Upper lobe of left lung (tissue), 6 donors: Measurements from ENCODE around the gene CCDC185. TPM values are rescaled to one million over a fixed set of nuclear protein-coding genes. Genes with fewer than 3 reads are reported as not detected.

ENCODE experiments used
- ATAC-seq, 2 donors: fragments of 200-7000 bp; cut with Tn5 transposase; one replicate each; pipeline ENCODE4 v1.9.1; 2022; ENCODE audit warnings: mild to moderate bottlenecking in 2 of 2, moderate library complexity in 2 of 2; ENCODE audit not compliant: low FRiP score in 2 of 2
- DNase-seq, 2 donors: peaks; one replicate each; pipeline ENCODE4 v3.0.0-alpha.2; 2019 to 2020
- H3K27ac ChIP-seq, 4 donors: fragments of 200-600 bp; sonication (generic); one replicate each; pipeline ENCODE4 v1.5.1; 2016 to 2019
- H3K27me3 ChIP-seq, 4 donors: fragments of 200-600 bp; sonication (generic); one replicate each; pipeline ENCODE4 v1.5.1; 2017 to 2019
- H3K36me3 ChIP-seq, 4 donors: fragments of 200-600 bp; sonication (generic); one replicate each; pipeline ENCODE4 v1.5.1; 2016 to 2019
- H3K4me1 ChIP-seq, 4 donors: fragments of 200-600 bp; sonication (generic); one replicate each; pipeline ENCODE4 v1.5.1; 2018 to 2019
- H3K4me3 ChIP-seq, 4 donors: fragments of 200-600 bp; sonication (generic); one replicate each; pipeline ENCODE4 v1.5.1; 2017 to 2019; ENCODE audit warnings: mild to moderate bottlenecking in 2 of 4, moderate library complexity in 1 of 4
- H3K9me3 ChIP-seq, 4 donors: fragments of 200-600 bp; sonication (generic); one replicate each; pipeline ENCODE4 v1.5.1; 2018 to 2019
- CTCF ChIP-seq, 6 experiments: fragments of 450-650 bp in 4 of 6; fragments of 200-600 bp in 2 of 6; sonication (generic) in 2 of 6; IDR thresholded peaks; one replicate each; pipeline ENCODE4 v1.5.1; 2016 to 2019; ENCODE audit warnings: antibody characterized with exemption in 6 of 6
- EP300 ChIP-seq, 4 donors: sonication (generic); formaldehyde crosslinking; IDR thresholded peaks; one replicate each; pipeline ENCODE4 v1.5.1; 2017; ENCODE audit warnings: antibody characterized with exemption in 4 of 4, control low read depth in 2 of 4
- POLR2A ChIP-seq, 4 donors: fragments of 450-650 bp; IDR thresholded peaks; one replicate each; pipeline ENCODE4 v1.5.1; 2016 to 2017; ENCODE audit warnings: antibody characterized with exemption in 4 of 4, mild to moderate bottlenecking in 2 of 4
- POLR2AphosphoS5 ChIP-seq, 2 donors: sonication (generic); formaldehyde crosslinking; IDR thresholded peaks; one replicate each; pipeline ENCODE4 v1.5.1; 2017; ENCODE audit warnings: antibody characterized with exemption in 2 of 2
- WGBS, 2 donors: methylation state at CpG; one replicate each; pipeline ENCODE4 v1.1.5; 2017 to 2018; 5-methylcytosine and 5-hydroxymethylcytosine counted together
- total RNA-seq, 6 donors: library from RNA; depleted of rRNA in 4 of 6; stranded (reverse); fragments of >200 nt in 4 of 6; gene quantifications; one replicate each; pipeline versions ENCODE4 v1.1.0 to v1.2.1, GENCODE V29; 2016 to 2021
- donor health status: DM: no; HTN: no; CAD: no; lungs with moderate emphysema.
- donor health status: DM: no; HTN: yes; CAD: no; lungs with severe emphysema.

Gene CCDC185
- total RNA-seq, 6 donors from 2014 or later = not detected

- H3K27me3 ChIP-seq = no peaks in the 10 kb centered on the region
- DNase-seq (no peak), ATAC-seq (no peak)
- TF ChIP-seq POLR2AphosphoS5 (IDR thresholded peaks at IDR 0.05) = no peak
- no peak for TF ChIP-seq CTCF (IDR thresholded peaks at IDR 0.05)
- TF ChIP-seq EP300 (IDR thresholded peaks at IDR 0.05) = no peak
- no peak for TF ChIP-seq POLR2A (IDR thresholded peaks at IDR 0.05)
- no peak overlapping the region for H3K27ac ChIP-seq
- H3K4me1 ChIP-seq = no peaks in the 10 kb centered on the region
- H3K36me3 ChIP-seq = no peaks in the 10 kb centered on the region
- H3K4me3 ChIP-seq = no peak overlapping the region
- no peaks in the 10 kb centered on the region for H3K9me3 ChIP-seq
- WGBS, 2 donors = 80 to 84% methylated on average over 3 of the region's 3 CpGs
These were observed 12.3 kb downstream of the CCDC185 start for GRCh38 chr1:223405507-223405906.

GRCh38 chr1:223410036-223410435 lies 16.8 kb downstream of the CCDC185 start:
- Histone ChIP-seq H3K36me3 (no peaks in the 10 kb centered on the region), H3K4me1 (no peaks in the 10 kb centered on the region), H3K27ac (no peak overlapping the region), H3K27me3 (no peaks in the 10 kb centered on the region), H3K4me3 (no peak overlapping the region), H3K9me3 (no peaks in the 10 kb centered on the region)
- DNase-seq (no peak), ATAC-seq (no peak)
- no peak for TF ChIP-seq CTCF (IDR thresholded peaks at IDR 0.05)
- no peak for TF ChIP-seq POLR2AphosphoS5 (IDR thresholded peaks at IDR 0.05)
- TF ChIP-seq EP300 (IDR thresholded peaks at IDR 0.05) = no peak

- no peak for DNase-seq
- Histone ChIP-seq H3K4me3 (no peak overlapping the region), H3K27ac (no peak overlapping the region), H3K4me1 (no peaks in the 10 kb centered on the region), H3K9me3 (no peaks in the 10 kb centered on the region), H3K36me3 (no peaks in the 10 kb centered on the region), H3K27me3 (no peaks in the 10 kb centered on the region)
- TF ChIP-seq POLR2AphosphoS5 (IDR thresholded peaks at IDR 0.05) (no peak), POLR2A (IDR thresholded peaks at IDR 0.05) (no peak), CTCF (IDR thresholded peaks at IDR 0.05) (no peak), EP300 (IDR thresholded peaks at IDR 0.05) (no peak)
- ATAC-seq = peak in 1 of 2 donors; percentile 61
- WGBS, 2 donors = 39 to 49% methylated on average over 2 of the region's 2 CpGs
These were observed 18.1 kb downstream of the CCDC185 start for GRCh38 chr1:223411309-223411708.

- no peak for DNase-seq
- no peaks in the 10 kb centered on the region for H3K36me3 ChIP-seq
- no peak for ATAC-seq
- no peaks in the 10 kb centered on the region for H3K9me3 ChIP-seq
- no peak overlapping the region for H3K4me3 ChIP-seq
- no peaks in the 10 kb centered on the region for H3K27me3 ChIP-seq
- H3K27ac ChIP-seq = no peak overlapping the region
- no peaks in the 10 kb centered on the region for H3K4me1 ChIP-seq
- TF ChIP-seq CTCF (IDR thresholded peaks at IDR 0.05) (no peak), POLR2AphosphoS5 (IDR thresholded peaks at IDR 0.05) (no peak), EP300 (IDR thresholded peaks at IDR 0.05) (no peak), POLR2A (IDR thresholded peaks at IDR 0.05) (no peak)
These were observed 18.5 kb downstream of the CCDC185 start for GRCh38 chr1:223411710-223412109.

- Histone ChIP-seq H3K27ac (no peak overlapping the region), H3K9me3 (no peaks in the 10 kb centered on the region), H3K36me3 (no peaks in the 10 kb centered on the region), H3K27me3 (no peaks in the 10 kb centered on the region), H3K4me1 (no peaks in the 10 kb centered on the region), H3K4me3 (no peak overlapping the region)
- DNase-seq (no peak), ATAC-seq (peak in 1 of 2 donors; percentile 44)
- no peak for TF ChIP-seq POLR2AphosphoS5 (IDR thresholded peaks at IDR 0.05)
- TF ChIP-seq EP300 (IDR thresholded peaks at IDR 0.05) = no peak
- TF ChIP-seq CTCF (IDR thresholded peaks at IDR 0.05) = no peak
- TF ChIP-seq POLR2A (IDR thresholded peaks at IDR 0.05) = no peak
- 82 to 88% methylated on average over 2 of the region's 2 CpGs for WGBS, 2 donors
These were observed 20.0 kb downstream of the CCDC185 start for GRCh38 chr1:223413216-223413615.
